Adrenal gland (tissue), 12 donors: Measurements from ENCODE around the gene SCO2. TPM values are rescaled to one million over a fixed set of nuclear protein-coding genes. Genes with fewer than 3 reads are reported as not detected.
A peak's percentile ranks its signal among the peaks of the same experiment; 100 is the strongest.

Experiments used
- DNase-seq, 7 donors: peaks; one replicate each; pipeline ENCODE4 v3.0.0-alpha.2; 2019 to 2020
- H3K27ac ChIP-seq, 5 donors: fragments of 200-600 bp; sonication (generic) in 4 of 5; 1 replicate in 3 of 5; 2 replicates in 2 of 5; pipeline versions ENCODE4 v1.5.1 to v1.8.0; 2016 to 2020; ENCODE audit warnings: mild to moderate bottlenecking in 1 of 5
- H3K27me3 ChIP-seq: fragments of 200-600 bp; 2 replicates; pipeline ENCODE4 v1.8.0; 2021
- H3K36me3 ChIP-seq, 2 donors: fragments of 200-600 bp; replicated peaks in 1 of 2; 1 replicate in 1 of 2; 2 replicates in 1 of 2; pipeline versions ENCODE4 v1.5.1 to v1.8.0; 2018 to 2022
- H3K4me1 ChIP-seq, 2 donors: fragments of 200-600 bp; replicated peaks in 1 of 2; 1 replicate in 1 of 2; 2 replicates in 1 of 2; pipeline versions ENCODE4 v1.5.1 to v1.8.0; 2018 to 2021
- H3K4me3 ChIP-seq, 4 donors: fragments of 200-600 bp; sonication (generic) in 3 of 4; one replicate each; pipeline ENCODE4 v1.5.1; 2016 to 2018
- H3K9me3 ChIP-seq, 3 donors: fragments of 200-600 bp; sonication (generic) in 1 of 3; replicated peaks in 1 of 3; 1 replicate in 2 of 3; 2 replicates in 1 of 3; pipeline versions ENCODE4 v1.5.1 to v1.8.0; 2016 to 2021
- POLR2A ChIP-seq, 2 donors: fragments of 450-650 bp; IDR thresholded peaks; one replicate each; pipeline ENCODE4 v1.6.1; 2017; ENCODE audit warnings: antibody characterized with exemption in 2 of 2, mild to moderate bottlenecking in 2 of 2, moderate library complexity in 1 of 2
- WGBS, 4 donors: extraction: QIAGEN DNeasy Blood & Tissue Kit in 2 of 4; methylation state at CpG; one replicate each; pipeline versions ENCODE4 v1.1.5 to v1.1.7; 2013 to 2017; 5-methylcytosine and 5-hydroxymethylcytosine counted together
- intact Hi-C, 2 donors: fragments of 100-400 bp; cut with DNase I; formaldehyde crosslinking; loops; one replicate each; pipeline versions ENCODE4 v1.14.1 to v1.15.0; 2022 to 2023
- polyA plus RNA-seq, 3 donors: library from polyadenylated mRNA; stranded (reverse); fragments of 200-250 nt in 2 of 3; fragments of 350-450 nt in 1 of 3; fragmentation: Illumina TruSeq in 1 of 3; extraction: RNeasy Lipid Tissue Mini Kit (QIAGEN cat#74804) in 1 of 3; gene quantifications; one replicate each; pipeline ENCODE4 v1.2.3, GENCODE V29; 2013 to 2014
- total RNA-seq, 9 donors: library from RNA; depleted of rRNA in 4 of 9; stranded (reverse); fragments of >200 nt in 4 of 9; fragments of 120-200 nt in 1 of 9; fragmentation: NEBNext Ultra II Directional in 1 of 9; extraction: Animal tissue kit (Norgen Biotek cat#: 25700) in 1 of 9; gene quantifications; one replicate each; pipeline versions ENCODE4 v1.1.0 to v1.2.4, GENCODE V29; 2013 to 2023
- TF ChIP-seq, protein P1 (sequence below), 6 experiments: fragments of 450-650 bp in 4 of 6; fragments of 200-600 bp in 2 of 6; sonication (generic) in 1 of 6; IDR thresholded peaks; 1 replicate in 5 of 6; 2 replicates in 1 of 6; pipeline versions ENCODE4 v1.5.1 to v1.8.0; 2016 to 2021; ENCODE audit warnings: antibody characterized with exemption in 6 of 6, mild to moderate bottlenecking in 2 of 6, moderate library complexity in 1 of 6
- donor health status: healthy with polysubstance abuse.
- donor health status: Bipolar disorder and iron deficiency.
- donor health status: DM: yes; HTN: yes; CAD: no.
- donor health status: DM: no; HTN: no; CAD: no.
- donor health status: DM: no; HTN: no; CAD: no.
- donor health status: DM: yes; HTN: yes; CAD: no.

Gene SCO2
- total and polyA plus RNA-seq, 12 donors, result 0.78 to 7.8 (median 1.7) TPM; not detected in 3

DNA sequence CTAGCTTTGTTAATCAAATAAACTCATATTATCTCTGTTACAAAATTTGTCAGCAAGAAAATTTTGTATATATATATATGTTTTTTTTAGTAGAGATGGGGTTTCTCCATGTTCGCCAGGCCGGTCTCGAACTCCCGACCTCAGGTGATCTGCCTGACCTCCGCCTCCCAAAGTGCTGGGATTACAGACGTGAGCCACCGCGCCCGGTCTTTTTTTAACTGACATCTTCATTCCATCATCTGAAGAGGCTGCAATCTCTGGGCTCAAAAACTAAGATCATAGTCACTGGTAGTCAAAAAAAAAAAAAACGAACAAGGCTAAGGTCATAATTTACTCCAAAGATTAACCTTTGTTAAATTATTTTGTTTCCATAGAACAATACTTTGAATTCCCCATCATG lies 15.0 kb upstream of the SCO2 start:
- Histone ChIP-seq H3K4me1 (peaks cover 5 to 31% of the 10 kb centered on the region in 2 donors), H3K9me3 (no peaks in the 10 kb centered on the region), H3K27me3 (no peaks in the 10 kb centered on the region), H3K27ac (peak overlapping the region in 2 of 5 donors; percentile 56 to 83), H3K4me3 (no peak overlapping the region), H3K36me3 (no peaks in the 10 kb centered on the region)
- intact Hi-C loops, result no loop called here
- no peak for TF ChIP-seq POLR2A (IDR thresholded peaks at IDR 0.05)
- TF ChIP-seq, protein P1, sequence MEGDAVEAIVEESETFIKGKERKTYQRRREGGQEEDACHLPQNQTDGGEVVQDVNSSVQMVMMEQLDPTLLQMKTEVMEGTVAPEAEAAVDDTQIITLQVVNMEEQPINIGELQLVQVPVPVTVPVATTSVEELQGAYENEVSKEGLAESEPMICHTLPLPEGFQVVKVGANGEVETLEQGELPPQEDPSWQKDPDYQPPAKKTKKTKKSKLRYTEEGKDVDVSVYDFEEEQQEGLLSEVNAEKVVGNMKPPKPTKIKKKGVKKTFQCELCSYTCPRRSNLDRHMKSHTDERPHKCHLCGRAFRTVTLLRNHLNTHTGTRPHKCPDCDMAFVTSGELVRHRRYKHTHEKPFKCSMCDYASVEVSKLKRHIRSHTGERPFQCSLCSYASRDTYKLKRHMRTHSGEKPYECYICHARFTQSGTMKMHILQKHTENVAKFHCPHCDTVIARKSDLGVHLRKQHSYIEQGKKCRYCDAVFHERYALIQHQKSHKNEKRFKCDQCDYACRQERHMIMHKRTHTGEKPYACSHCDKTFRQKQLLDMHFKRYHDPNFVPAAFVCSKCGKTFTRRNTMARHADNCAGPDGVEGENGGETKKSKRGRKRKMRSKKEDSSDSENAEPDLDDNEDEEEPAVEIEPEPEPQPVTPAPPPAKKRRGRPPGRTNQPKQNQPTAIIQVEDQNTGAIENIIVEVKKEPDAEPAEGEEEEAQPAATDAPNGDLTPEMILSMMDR (IDR thresholded peaks at IDR 0.05), result no peak
- no peak for DNase-seq
- WGBS, 4 donors, result 75 to 79% (median 77%) methylated on average over 10 of the region's 10 CpGs

DNA sequence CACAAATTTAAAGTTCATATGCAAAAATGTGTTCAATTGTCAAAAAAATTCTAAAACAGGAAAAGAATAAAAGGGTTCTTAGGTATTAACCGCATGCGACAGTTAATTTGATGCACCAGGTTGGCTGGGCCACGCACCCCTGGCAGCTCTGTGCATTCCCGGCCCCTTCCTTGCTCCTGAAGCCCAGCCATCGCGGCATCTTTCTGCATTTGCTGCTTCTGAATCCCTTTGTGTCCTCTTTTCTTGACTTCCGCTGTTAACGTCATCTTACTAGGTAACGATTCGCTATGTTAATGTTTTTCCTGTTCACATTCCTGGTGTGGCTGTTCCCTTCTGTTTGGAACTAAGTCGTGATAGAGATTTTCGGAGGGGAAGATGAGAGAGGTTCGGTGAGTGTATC lies 12.4 kb upstream of the SCO2 start:
- no peaks in the 10 kb centered on the region for H3K36me3 ChIP-seq
- H3K4me3 ChIP-seq, result no peak overlapping the region
- peak overlapping the region in 4 of 5 donors; percentile 69 to 96 (median 82) for H3K27ac ChIP-seq
- DNase-seq, result no peak
- no peaks in the 10 kb centered on the region for H3K27me3 ChIP-seq
- no peaks in the 10 kb centered on the region for H3K9me3 ChIP-seq
- H3K4me1 ChIP-seq, result peaks cover 5 to 22% of the 10 kb centered on the region in 2 donors
- TF ChIP-seq POLR2A (IDR thresholded peaks at IDR 0.05), result no peak
- TF ChIP-seq, protein P1 (IDR thresholded peaks at IDR 0.05), result no peak
- intact Hi-C loops, result no loop called here
- 79 to 85% (median 83%) methylated on average over 13 of the region's 13 CpGs for WGBS, 4 donors

DNA sequence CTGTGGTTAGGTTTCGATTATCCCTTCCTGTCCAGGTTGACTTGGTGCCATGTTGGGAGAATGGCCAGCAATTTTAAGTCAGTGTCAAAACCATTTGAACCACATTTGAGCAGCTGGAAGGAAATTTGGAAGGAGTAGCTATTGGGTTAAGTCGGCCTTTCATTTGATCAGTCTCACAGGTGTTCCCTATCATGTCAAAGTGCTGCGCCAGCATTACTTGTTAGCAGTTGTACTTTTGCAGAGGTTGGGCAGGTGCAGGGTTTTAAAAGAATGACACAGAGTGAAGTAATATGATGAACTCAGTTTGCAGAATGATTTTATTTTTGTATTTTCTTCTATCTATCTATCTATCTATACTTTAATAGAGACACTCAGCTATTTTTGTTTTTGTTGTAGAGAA lies 10.8 kb upstream of the SCO2 start:
- DNase-seq, result no peak
- Histone ChIP-seq H3K4me1 (peaks cover 7 to 32% of the 10 kb centered on the region in 2 donors), H3K36me3 (no peaks in the 10 kb centered on the region), H3K27ac (no peak overlapping the region), H3K4me3 (no peak overlapping the region), H3K9me3 (no peaks in the 10 kb centered on the region), H3K27me3 (no peaks in the 10 kb centered on the region)
- 72 to 80% (median 77%) methylated on average over 3 of the region's 3 CpGs for WGBS, 4 donors
- intact Hi-C loops, result no loop called here
- no peak for TF ChIP-seq POLR2A (IDR thresholded peaks at IDR 0.05)
- TF ChIP-seq, protein P1 (IDR thresholded peaks at IDR 0.05), result no peak

DNA sequence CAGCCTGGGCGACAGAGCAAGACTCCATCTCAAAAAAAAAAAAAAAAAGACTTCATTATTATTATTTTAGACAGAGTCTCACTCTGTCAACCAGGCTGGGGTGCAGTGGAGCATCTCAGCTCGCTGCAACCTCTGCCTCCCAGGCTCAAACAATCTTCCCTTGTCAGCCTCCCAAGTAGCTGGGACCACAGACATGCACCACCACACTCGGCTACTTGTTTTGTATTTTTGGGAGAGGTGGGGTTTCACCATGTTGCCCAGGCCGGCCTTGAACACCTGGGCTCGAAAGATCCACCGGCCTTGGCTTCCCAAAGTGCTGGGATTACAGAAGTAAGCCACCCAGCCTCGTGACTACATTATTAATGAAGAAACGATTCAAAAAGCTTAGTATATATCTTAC lies 9.7 kb upstream of the SCO2 start:
- Histone ChIP-seq H3K9me3 (no peaks in the 10 kb centered on the region), H3K27me3 (no peaks in the 10 kb centered on the region), H3K4me3 (no peak overlapping the region), H3K27ac (peak overlapping the region in 2 of 5 donors; percentile 9 to 53), H3K36me3 (no peaks in the 10 kb centered on the region), H3K4me1 (peaks cover 18 to 33% of the 10 kb centered on the region in 2 donors)
- 68 to 78% (median 74%) methylated on average over 7 to 8 of the region's 8 CpGs for WGBS, 4 donors
- intact Hi-C loops, result no loop called here
- no peak for TF ChIP-seq POLR2A (IDR thresholded peaks at IDR 0.05)
- TF ChIP-seq, protein P1 (IDR thresholded peaks at IDR 0.05), result no peak
- DNase-seq, result no peak
